WTC11 (cell line): Measurements from ENCODE around the gene CTNND2. TPM values are rescaled to one million over a fixed set of nuclear protein-coding genes. Genes with fewer than 3 reads are reported as not detected.
A peak's percentile ranks its signal among the peaks of the same experiment; 100 is the strongest.

Experiments
- ATAC-seq: fragments of 200-7000 bp; cut with Tn5 transposase; 2 replicates; pipeline ENCODE4 v1.10.0; 2021; ENCODE audit warnings: mild to moderate bottlenecking, moderate library complexity
- CTCF ChIA-PET: fragments of 300-600 bp; sonication (Branson Sonifier 250); formaldehyde crosslinking; loops from one replicate; lab custom pipeline; 2021; ENCODE audit warnings: antibody characterized with exemption; lab: Charles Lee
- POLR2A ChIA-PET: fragments of 350-600 bp; sonication (Branson Sonifier 250); formaldehyde crosslinking; loops from one replicate; lab custom pipeline; 2021; ENCODE audit warnings: antibody characterized with exemption; lab: Charles Lee
- DNase-seq: peaks from one replicate; pipeline ENCODE4 v3.0.0; 2021; ENCODE audit warnings: low spot score
- H3K27ac Mint-ChIP-seq: 2 replicates; pipeline ENCODE4 v1.8.0; 2021; ENCODE audit warnings: mixed read lengths
- H3K27me3 Mint-ChIP-seq: 2 replicates; pipeline ENCODE4 v1.8.0; 2021; ENCODE audit warnings: low read depth, mild to moderate bottlenecking, moderate library complexity, mixed read lengths
- H3K36me3 Mint-ChIP-seq: 2 replicates; pipeline ENCODE4 v1.8.0; 2021; ENCODE audit warnings: mixed read lengths
- H3K4me1 Mint-ChIP-seq: 2 replicates; pipeline ENCODE4 v1.8.0; 2022; ENCODE audit warnings: mixed read lengths
- H3K4me3 Mint-ChIP-seq: 2 replicates; pipeline ENCODE4 v1.8.0; 2021; ENCODE audit warnings: mild to moderate bottlenecking, moderate library complexity, mixed read lengths
- H3K9me3 Mint-ChIP-seq: 2 replicates; pipeline ENCODE4 v1.8.0; 2021; ENCODE audit warnings: mixed read lengths
- ELF4 ChIP-seq: sonication (generic); formaldehyde crosslinking; IDR thresholded peaks from 2 replicates; pipeline ENCODE4 v1.8.1; 2022; ENCODE audit warnings: low read depth, mild to moderate bottlenecking, moderate library complexity, missing genetic modification reagents
- ESRRA ChIP-seq: sonication (generic); formaldehyde crosslinking; IDR thresholded peaks from 2 replicates; pipeline ENCODE4 v1.8.1; 2022; ENCODE audit warnings: mild to moderate bottlenecking, missing genetic modification reagents, borderline replicate concordance
- FOXP1 ChIP-seq: sonication (generic); formaldehyde crosslinking; IDR thresholded peaks from 2 replicates; pipeline ENCODE4 v1.8.0; 2022; ENCODE audit warnings: missing genetic modification reagents, mild to moderate bottlenecking, moderate library complexity, borderline replicate concordance
- HMGA2 ChIP-seq: fragments of 250-450 bp; sonication (Bioruptor Pico); IDR thresholded peaks from 2 replicates; pipeline ENCODE4 v1.4.0; 2021; ENCODE audit warnings: mild to moderate bottlenecking, moderate library complexity
- JAZF1 ChIP-seq: fragments of 250-450 bp; sonication (Bioruptor Pico); IDR thresholded peaks from 2 replicates; pipeline ENCODE4 v1.9.0; 2021; ENCODE audit warnings: moderate library complexity, mild to moderate bottlenecking, inconsistent platforms
- NFE2L1 ChIP-seq: sonication (generic); formaldehyde crosslinking; IDR thresholded peaks from 2 replicates; pipeline ENCODE4 v1.8.1; 2023; ENCODE audit warnings: missing genetic modification reagents
- PRRX2 ChIP-seq: fragments of 250-450 bp; sonication (Bioruptor Pico); IDR thresholded peaks from 2 replicates; pipeline ENCODE4 v1.8.0; 2021; ENCODE audit warnings: mild to moderate bottlenecking
- SMAD3 ChIP-seq: sonication (generic); formaldehyde crosslinking; IDR thresholded peaks from 2 replicates; pipeline ENCODE4 v1.8.0; 2022; ENCODE audit warnings: missing genetic modification reagents, mild to moderate bottlenecking, borderline replicate concordance
- TEAD4 ChIP-seq: sonication (generic); formaldehyde crosslinking; IDR thresholded peaks from 2 replicates; pipeline ENCODE4 v1.8.0; 2022; ENCODE audit warnings: mild to moderate bottlenecking, missing genetic modification reagents
- ZNF219 ChIP-seq: sonication (generic); formaldehyde crosslinking; IDR thresholded peaks from 2 replicates; pipeline ENCODE4 v1.8.0; 2023; ENCODE audit warnings: missing genetic modification reagents, mild to moderate bottlenecking, borderline replicate concordance
- ZNF263 ChIP-seq: sonication (generic); formaldehyde crosslinking; IDR thresholded peaks from 2 replicates; pipeline ENCODE4 v1.8.1; 2022; ENCODE audit warnings: low read depth, mild to moderate bottlenecking, moderate library complexity, missing genetic modification reagents
- ZNF281 ChIP-seq: sonication (generic); formaldehyde crosslinking; IDR thresholded peaks from 2 replicates; pipeline ENCODE4 v1.8.0; 2023; ENCODE audit warnings: mild to moderate bottlenecking, missing genetic modification reagents
- ZNF317 ChIP-seq: sonication (generic); formaldehyde crosslinking; IDR thresholded peaks from 2 replicates; pipeline ENCODE4 v1.8.1; 2023; ENCODE audit warnings: low read depth, mild to moderate bottlenecking, moderate library complexity, missing genetic modification reagents, borderline replicate concordance
- ZNF425 ChIP-seq: fragments of 250-450 bp; sonication (Bioruptor Pico); conservative IDR thresholded peaks from 2 replicates; pipeline ENCODE4 v1.9.0; 2021; ENCODE audit warnings: mild to moderate bottlenecking
- ZNF671 ChIP-seq: fragments of 250-450 bp; sonication (Bioruptor Pico); IDR thresholded peaks from 2 replicates; pipeline ENCODE4 v1.8.0; 2021; ENCODE audit warnings: mild to moderate bottlenecking
- total RNA-seq: library from RNA; stranded (reverse); gene quantifications from 3 replicates; pipeline ENCODE4 v1.2.3, GENCODE V29; 2021
- TF ChIP-seq, protein P1 (sequence below): sonication (generic); formaldehyde crosslinking; IDR thresholded peaks from 2 replicates; pipeline ENCODE4 v1.8.1; 2022; ENCODE audit warnings: low read depth, mild to moderate bottlenecking, moderate library complexity, missing genetic modification reagents, borderline replicate concordance

The CTNND2 gene
- total RNA-seq, 1 experiment from 2014 or later = 11.9 TPM

- TF ChIP-seq ZNF425 (no peak), TEAD4 (no peak), SMAD3 (no peak), JAZF1 (CRISPR knock-in tag) (no peak), NFE2L1 (no peak)
These were observed 356.5 kb downstream of the CTNND2 start (continued) for GRCh38 chr5:11547730-11548129.

GRCh38 chr5:11547140-11547539 lies 357.1 kb downstream of the CTNND2 start:
- no peaks in the 10 kb centered on the region for H3K36me3 Mint-ChIP-seq
- H3K4me1 Mint-ChIP-seq = no peaks in the 10 kb centered on the region
- H3K27ac Mint-ChIP-seq = no peak overlapping the region
- ATAC-seq = no peak
- POLR2A ChIA-PET = no interaction called here
- CTCF ChIA-PET = no interaction called here
- H3K27me3 Mint-ChIP-seq = no peaks in the 10 kb centered on the region
- DNase-seq = no peak
- H3K9me3 Mint-ChIP-seq = no peaks in the 10 kb centered on the region
- peak; percentile 74; the same call in 1 of the 2 replicates for TF ChIP-seq HMGA2 (CRISPR knock-in tag)
- TF ChIP-seq ZNF671 (CRISPR knock-in tag) = no peak
- H3K4me3 Mint-ChIP-seq = no peak overlapping the region

DNA sequence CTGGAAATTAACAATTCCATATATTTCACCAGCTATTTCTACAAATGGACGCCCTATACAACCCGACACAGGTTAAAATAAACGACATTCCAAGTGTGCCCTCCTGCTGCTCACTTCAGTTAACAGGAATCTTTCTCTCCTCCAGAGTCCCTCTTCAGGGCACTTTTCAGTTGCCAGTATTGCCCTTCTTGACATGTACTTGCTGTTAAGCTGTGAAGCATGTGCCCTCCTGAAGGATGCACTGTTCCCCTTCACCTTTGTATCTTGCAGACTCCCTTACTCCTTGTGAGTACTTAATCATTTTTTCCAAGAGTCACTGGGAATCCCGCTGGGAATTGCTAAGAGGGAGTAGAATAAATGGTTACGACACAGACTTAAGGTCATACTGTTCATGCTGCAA lies 364.1 kb downstream of the CTNND2 start:
- no peaks in the 10 kb centered on the region for H3K27me3 Mint-ChIP-seq
- ATAC-seq = peak; percentile 58
- POLR2A ChIA-PET = no interaction called here
- no peaks in the 10 kb centered on the region for H3K36me3 Mint-ChIP-seq
- TF ChIP-seq ELF4 (CRISPR knock-in tag) (no peak), FOXP1 (CRISPR knock-in tag) (no peak), ZNF263 (CRISPR knock-in tag) (no peak), PRRX2 (CRISPR knock-in tag) (no peak), ZNF281 (CRISPR knock-in tag) (no peak), ESRRA (CRISPR knock-in tag) (no peak), ZNF219 (CRISPR knock-in tag) (no peak), ZNF317 (CRISPR knock-in tag) (no peak)
- TF ChIP-seq, protein P1, sequence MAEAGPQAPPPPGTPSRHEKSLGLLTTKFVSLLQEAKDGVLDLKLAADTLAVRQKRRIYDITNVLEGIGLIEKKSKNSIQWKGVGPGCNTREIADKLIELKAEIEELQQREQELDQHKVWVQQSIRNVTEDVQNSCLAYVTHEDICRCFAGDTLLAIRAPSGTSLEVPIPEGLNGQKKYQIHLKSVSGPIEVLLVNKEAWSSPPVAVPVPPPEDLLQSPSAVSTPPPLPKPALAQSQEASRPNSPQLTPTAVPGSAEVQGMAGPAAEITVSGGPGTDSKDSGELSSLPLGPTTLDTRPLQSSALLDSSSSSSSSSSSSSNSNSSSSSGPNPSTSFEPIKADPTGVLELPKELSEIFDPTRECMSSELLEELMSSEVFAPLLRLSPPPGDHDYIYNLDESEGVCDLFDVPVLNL = no peak
- TF ChIP-seq, all 79 proteins: peak for 0
- CTCF ChIA-PET = no interaction called here
- Mint-ChIP-seq H3K9me3 (no peaks in the 10 kb centered on the region), H3K4me1 (peaks cover 12% of the 10 kb centered on the region), H3K4me3 (no peak overlapping the region), H3K27ac (0 out of 2 replicates have a peak overlapping the region, but pooled peaks have one; percentile 9)
- no peak for DNase-seq
